Gastroesophageal sphincter (tissue), 4 donors: ENCODE measurements around the gene PCBP3. TPM values are rescaled to one million over a fixed set of nuclear protein-coding genes. Genes with fewer than 3 reads are reported as not detected.

Source experiments
- ATAC-seq: fragments of 150-250 bp; one replicate; pipeline ENCODE4 v1.9.1; 2016; ENCODE audit warnings: mild to moderate bottlenecking, moderate library complexity
- H3K27ac ChIP-seq, 4 donors: fragments of 200-600 bp; sonication (generic) in 3 of 4; 1 replicate in 3 of 4; 2 replicates in 1 of 4; pipeline ENCODE4 v1.5.1; 2016 to 2019
- H3K27me3 ChIP-seq: fragments of 200-600 bp; sonication (generic); one replicate; pipeline ENCODE4 v1.5.1; 2019
- H3K36me3 ChIP-seq, 2 donors: fragments of 200-600 bp; sonication (generic); one replicate each; pipeline ENCODE4 v1.5.1; 2019; ENCODE audit warnings: control low read depth in 1 of 2
- H3K4me1 ChIP-seq, 3 donors: fragments of 200-600 bp; sonication (generic); 1 replicate in 2 of 3; 2 replicates in 1 of 3; pipeline ENCODE4 v1.5.1; 2016 to 2019; ENCODE audit warnings: control low read depth in 2 of 3
- H3K4me3 ChIP-seq, 2 donors: fragments of 200-600 bp; sonication (generic); one replicate each; pipeline ENCODE4 v1.5.1; 2019; ENCODE audit warnings: mild to moderate bottlenecking in 1 of 2, moderate library complexity in 1 of 2
- H3K9me3 ChIP-seq, 3 donors: fragments of 200-600 bp; sonication (generic); one replicate each; pipeline ENCODE4 v1.5.1; 2017 to 2019; ENCODE audit warnings: control low read depth in 2 of 3
- CTCF ChIP-seq, 4 experiments: fragments of 200-600 bp in 2 of 4; fragments of 450-650 bp in 2 of 4; sonication (generic) in 1 of 4; IDR thresholded peaks; one replicate each; pipeline ENCODE4 v1.5.1; 2017 to 2019; ENCODE audit warnings: antibody characterized with exemption in 4 of 4, mild to moderate bottlenecking in 2 of 4, moderate library complexity in 2 of 4
- EP300 ChIP-seq: sonication (generic); formaldehyde crosslinking; IDR thresholded peaks from one replicate; pipeline ENCODE4 v1.6.1; 2017; ENCODE audit warnings: antibody characterized with exemption, mild to moderate bottlenecking
- POLR2A ChIP-seq, 2 donors: fragments of 450-650 bp; IDR thresholded peaks; one replicate each; pipeline ENCODE4 v1.6.1; 2017; ENCODE audit warnings: antibody characterized with exemption in 2 of 2, mild to moderate bottlenecking in 2 of 2, moderate library complexity in 1 of 2
- POLR2AphosphoS5 ChIP-seq: sonication (generic); formaldehyde crosslinking; IDR thresholded peaks from one replicate; pipeline ENCODE4 v1.6.1; 2017; ENCODE audit warnings: antibody characterized with exemption
- WGBS, 2 donors: methylation state at CpG; one replicate each; pipeline ENCODE4 v1.1.5; 2018; ENCODE audit warnings: low coverage in 1 of 2; 5-methylcytosine and 5-hydroxymethylcytosine counted together
- total RNA-seq, 4 donors: library from RNA; depleted of rRNA; stranded (reverse); fragments of >200 nt; gene quantifications; one replicate each; pipeline ENCODE4 v1.1.0, GENCODE V29; 2016

PCBP3 gene
- total RNA-seq, 4 donors from 2014 or later = 5.1 to 14.8 (median 10.4) TPM

GRCh38 chr21:45931397-45931969 lies 288.0 kb downstream of the PCBP3 start:
- H3K27me3 ChIP-seq = no peaks in the 10 kb centered on the region
- TF ChIP-seq POLR2AphosphoS5 (no peak), EP300 (no peak), POLR2A (IDR thresholded peaks at IDR 0.05) (no peak), CTCF (IDR thresholded peaks at IDR 0.05) (no peak)
- WGBS, 2 donors = 81% methylated on average over 5 of the region's 23 CpGs; no CpG with 5 or more reads in 1 of the 2 donors
- H3K4me3 ChIP-seq = no peak overlapping the region
- H3K9me3 ChIP-seq = peaks cover 0 to 22% (median 0%) of the 10 kb centered on the region in 3 donors
- H3K4me1 ChIP-seq = no peaks in the 10 kb centered on the region
- H3K27ac ChIP-seq = no peak overlapping the region
- peaks cover 0 to 23% of the 10 kb centered on the region in 2 donors for H3K36me3 ChIP-seq
- no peak for ATAC-seq

GRCh38 chr21:45932922-45933502 lies 289.5 kb downstream of the PCBP3 start:
- Histone ChIP-seq H3K9me3 (peaks cover 0 to 28% (median 0%) of the 10 kb centered on the region in 3 donors), H3K27ac (no peak overlapping the region), H3K4me3 (no peak overlapping the region), H3K4me1 (no peaks in the 10 kb centered on the region), H3K36me3 (peaks cover 0 to 33% of the 10 kb centered on the region in 2 donors), H3K27me3 (no peaks in the 10 kb centered on the region)
- TF ChIP-seq EP300 = no peak
- TF ChIP-seq POLR2A (IDR thresholded peaks at IDR 0.05) = no peak
- no peak for TF ChIP-seq CTCF (IDR thresholded peaks at IDR 0.05)
- TF ChIP-seq POLR2AphosphoS5 = no peak
- 72 to 74% methylated on average over 4 to 7 of the region's 9 CpGs for WGBS, 2 donors
- no peak for ATAC-seq

DNA sequence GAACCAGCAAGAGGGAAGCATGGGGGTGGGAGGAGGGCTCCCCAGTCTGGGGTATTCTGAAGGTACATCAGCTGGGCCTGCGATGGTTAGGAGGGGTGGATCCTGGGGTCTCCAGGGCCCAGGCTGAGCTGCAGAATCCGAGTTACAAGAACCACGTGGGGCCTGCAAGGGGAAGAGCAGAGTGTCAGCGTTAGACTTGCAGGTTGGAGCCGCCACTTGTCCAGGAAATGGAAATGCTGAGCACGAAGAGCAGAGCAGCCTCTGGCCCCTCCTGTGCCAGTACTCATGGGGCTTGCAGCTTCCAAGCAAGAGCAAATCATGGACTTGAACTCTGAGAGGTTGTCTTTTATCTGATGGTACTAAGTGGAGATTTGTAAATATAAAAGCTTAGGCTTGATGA lies 290.6 kb downstream of the PCBP3 start:
- Histone ChIP-seq H3K4me1 (no peaks in the 10 kb centered on the region), H3K27me3 (no peaks in the 10 kb centered on the region), H3K36me3 (peaks cover 0 to 33% of the 10 kb centered on the region in 2 donors), H3K27ac (no peak overlapping the region), H3K4me3 (no peak overlapping the region), H3K9me3 (peaks cover 0 to 28% (median 0%) of the 10 kb centered on the region in 3 donors)
- 65 to 73% methylated on average over 2 to 5 of the region's 6 CpGs for WGBS, 2 donors
- TF ChIP-seq POLR2AphosphoS5 (no peak), CTCF (IDR thresholded peaks at IDR 0.05) (no peak), POLR2A (IDR thresholded peaks at IDR 0.05) (no peak), EP300 (no peak)
- no peak for ATAC-seq

DNA sequence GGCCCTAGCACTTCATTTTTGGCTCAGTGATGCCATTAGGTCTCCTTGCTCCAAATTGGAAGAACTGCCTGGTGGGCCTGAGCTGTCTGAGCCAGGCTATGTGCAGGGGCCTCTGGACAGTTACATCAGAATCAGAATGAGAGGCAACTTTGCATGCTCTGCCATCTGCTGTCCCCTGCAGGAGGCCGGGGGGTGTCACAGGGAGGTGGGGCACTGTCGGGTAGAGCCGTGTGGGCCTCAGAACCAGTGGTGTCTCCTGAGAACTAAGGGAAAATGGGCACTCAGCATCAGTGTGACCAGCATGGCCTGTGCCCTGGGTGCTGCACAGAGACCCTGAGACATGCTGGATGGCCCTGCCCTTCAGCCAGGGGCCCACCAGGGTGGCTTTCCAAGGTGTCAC lies 291.0 kb downstream of the PCBP3 start:
- Histone ChIP-seq H3K36me3 (peaks cover 0 to 33% of the 10 kb centered on the region in 2 donors), H3K9me3 (peaks cover 0 to 28% (median 0%) of the 10 kb centered on the region in 3 donors), H3K27ac (no peak overlapping the region), H3K27me3 (no peaks in the 10 kb centered on the region), H3K4me1 (no peaks in the 10 kb centered on the region), H3K4me3 (no peak overlapping the region)
- no peak for ATAC-seq
- TF ChIP-seq EP300 (no peak), POLR2A (IDR thresholded peaks at IDR 0.05) (no peak), POLR2AphosphoS5 (no peak), CTCF (IDR thresholded peaks at IDR 0.05) (no peak)
- WGBS, 2 donors = no CpG with 5 or more reads among the region's 3 CpGs

- peaks cover 0 to 33% of the 10 kb centered on the region in 2 donors for H3K36me3 ChIP-seq
- no peak overlapping the region for H3K27ac ChIP-seq
- ATAC-seq = no peak
These were observed 292.1 kb downstream of the PCBP3 start for GRCh38 chr21:45935628-45936027.

More at GRCh38 chr21:45935628-45936027, 292.1 kb downstream of the PCBP3 start:
- Histone ChIP-seq H3K4me1 (no peaks in the 10 kb centered on the region), H3K4me3 (no peak overlapping the region), H3K9me3 (peaks cover 0 to 28% (median 0%) of the 10 kb centered on the region in 3 donors), H3K27me3 (no peaks in the 10 kb centered on the region)
- TF ChIP-seq EP300 (no peak), POLR2AphosphoS5 (no peak), POLR2A (IDR thresholded peaks at IDR 0.05) (no peak), CTCF (IDR thresholded peaks at IDR 0.05) (no peak)
- no CpG with 5 or more reads among the region's 3 CpGs for WGBS, 2 donors
